Body of pancreas (tissue), 4 donors: Measurements from ENCODE around the gene RNU6-9. TPM values are rescaled to one million over a fixed set of nuclear protein-coding genes. Genes with fewer than 3 reads are reported as not detected.

Source experiments
- ATAC-seq: fragments of 150-250 bp; one replicate; pipeline ENCODE4 v1.9.1; 2016
- DNase-seq, 4 donors: peaks; one replicate each; pipeline ENCODE4 v3.0.0-alpha.2; 2019
- H3K27ac ChIP-seq, 4 donors: fragments of 200-600 bp; sonication (generic); 1 replicate in 3 of 4; 2 replicates in 1 of 4; pipeline versions ENCODE4 v1.5.1 to v1.6.1; 2016 to 2019; ENCODE audit warnings: mild to moderate bottlenecking in 1 of 4, mixed read lengths in 1 of 4, moderate library complexity in 1 of 4
- H3K27me3 ChIP-seq, 2 donors: fragments of 200-600 bp; sonication (generic); one replicate each; pipeline ENCODE4 v1.6.0; 2016; ENCODE audit warnings: mild to moderate bottlenecking in 1 of 2
- H3K36me3 ChIP-seq, 2 donors: fragments of 200-600 bp; sonication (generic); replicated peaks in 1 of 2; 2 replicates each; pipeline ENCODE4 v1.5.1; 2016; ENCODE audit warnings: low read depth in 2 of 2; ENCODE audit not compliant: insufficient read depth in 1 of 2
- H3K4me1 ChIP-seq: fragments of 200-600 bp; sonication (generic); one replicate; pipeline ENCODE4 v1.6.0; 2016
- H3K4me3 ChIP-seq, 2 donors: fragments of 200-600 bp; sonication (generic); 1 replicate in 1 of 2; 2 replicates in 1 of 2; pipeline ENCODE4 v1.5.1; 2016 to 2019
- H3K9me3 ChIP-seq, 3 donors: fragments of 200-600 bp; sonication (generic); 1 replicate in 2 of 3; 2 replicates in 1 of 3; pipeline ENCODE4 v1.5.1; 2016
- CTCF ChIP-seq, 7 experiments: fragments of 450-650 bp in 4 of 7; fragments of 200-600 bp in 3 of 7; sonication (generic) in 3 of 7; IDR thresholded peaks; one replicate each; pipeline ENCODE4 v1.5.1; 2016 to 2019; ENCODE audit warnings: antibody characterized with exemption in 7 of 7
- POLR2A ChIP-seq, 3 donors: fragments of 450-650 bp; IDR thresholded peaks; one replicate each; pipeline ENCODE4 v1.6.1; 2016; ENCODE audit warnings: antibody characterized with exemption in 3 of 3, mild to moderate bottlenecking in 2 of 3
- WGBS, 2 donors: methylation state at CpG; one replicate each; pipeline ENCODE4 v1.1.5; 2017; 5-methylcytosine and 5-hydroxymethylcytosine counted together
- intact Hi-C: fragments of 100-400 bp; cut with DNase I; formaldehyde crosslinking; loops from one replicate; pipeline ENCODE4 v1.15.1; 2023
- total RNA-seq, 2 donors: library from RNA; depleted of rRNA; stranded (reverse); fragments of >200 nt; gene quantifications; one replicate each; pipeline ENCODE4 v1.1.0, GENCODE V29; 2016

RNU6-9 gene
- total RNA-seq, 2 donors from 2014 or later: not detected

DNA sequence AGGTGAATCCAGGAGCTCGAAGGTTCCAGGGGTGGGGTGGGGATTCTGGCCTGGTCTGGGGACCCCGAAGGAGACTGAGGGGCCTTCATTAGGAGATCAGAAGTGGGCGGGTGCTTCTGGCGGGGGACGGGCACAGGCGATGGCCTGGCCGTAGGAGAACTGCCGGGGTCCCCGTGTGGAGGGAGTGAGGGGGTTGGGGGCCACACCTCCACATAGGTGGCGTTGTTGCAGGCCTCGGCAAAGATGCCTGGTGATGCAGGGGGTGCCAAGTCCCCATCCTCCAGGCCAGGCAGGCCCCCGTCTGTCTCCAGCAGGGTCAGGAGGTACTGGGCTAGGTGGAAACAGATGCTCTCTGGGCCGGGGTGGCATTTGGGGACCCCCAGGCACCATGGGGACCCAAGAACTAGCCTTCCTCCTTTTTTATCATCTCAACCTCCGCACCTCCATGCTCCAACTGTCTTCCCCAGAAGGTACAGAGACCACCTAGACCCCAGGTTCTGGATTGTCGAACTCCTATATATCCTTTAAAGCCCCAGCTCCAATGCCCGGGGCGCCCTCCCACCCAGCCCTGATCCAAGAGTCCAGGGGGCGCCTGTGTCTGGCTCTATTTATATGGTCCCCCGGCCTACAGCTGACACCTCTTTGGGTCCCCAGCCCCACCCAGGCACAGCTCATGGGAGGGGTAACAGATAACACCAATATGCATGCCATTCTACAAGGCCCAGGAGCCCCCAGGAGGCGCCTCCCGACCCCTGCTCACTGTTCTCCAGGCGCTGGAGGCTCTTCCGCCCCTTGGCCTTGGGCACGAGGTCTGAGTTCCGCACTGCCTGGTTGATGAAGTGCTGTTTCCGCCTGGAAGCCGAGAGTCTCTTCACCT, 8.2 kb downstream of the RNU6-9 start:
- ATAC-seq (no peak), DNase-seq (no peak)
- Histone ChIP-seq H3K4me1 (peaks cover 12% of the 10 kb centered on the region), H3K36me3 (peaks cover 0 to 4% of the 10 kb centered on the region in 2 donors), H3K4me3 (no peak overlapping the region), H3K27me3 (no peaks in the 10 kb centered on the region), H3K27ac (no peak overlapping the region), H3K9me3 (no peaks in the 10 kb centered on the region)
- TF ChIP-seq POLR2A (IDR thresholded peaks at IDR 0.05): no peak
- no peak for TF ChIP-seq CTCF (IDR thresholded peaks at IDR 0.05)
- 91 to 94% methylated on average over 15 to 23 of the region's 27 CpGs for WGBS, 2 donors
- intact Hi-C loops: no loop called here

- Histone ChIP-seq H3K27ac (no peak overlapping the region), H3K4me1 (peaks cover 12% of the 10 kb centered on the region), H3K9me3 (no peaks in the 10 kb centered on the region), H3K27me3 (no peaks in the 10 kb centered on the region), H3K36me3 (peaks cover 0 to 4% of the 10 kb centered on the region in 2 donors), H3K4me3 (no peak overlapping the region)
- no peak for DNase-seq
- no peak for ATAC-seq
- intact Hi-C loops: no loop called here
- 75 to 92% methylated on average over 3 to 4 of the region's 7 CpGs for WGBS, 2 donors
- TF ChIP-seq CTCF (IDR thresholded peaks at IDR 0.05): no peak
- no peak for TF ChIP-seq POLR2A (IDR thresholded peaks at IDR 0.05)
These were observed 8.7 kb downstream of the RNU6-9 start for GRCh38 chr19:902093-902370.

- Histone ChIP-seq H3K27ac (peak overlapping the region; percentile 50 to 78 (median 73)), H3K36me3 (peaks cover 0 to 4% of the 10 kb centered on the region in 2 donors), H3K27me3 (no peaks in the 10 kb centered on the region), H3K4me1 (peaks cover 12% of the 10 kb centered on the region), H3K4me3 (no peak overlapping the region), H3K9me3 (no peaks in the 10 kb centered on the region)
- DNase-seq (no peak), ATAC-seq (peak; percentile 1)
- intact Hi-C loops: no loop called here
- TF ChIP-seq POLR2A (IDR thresholded peaks at IDR 0.05) (no peak), CTCF (IDR thresholded peaks at IDR 0.05) (no peak)
- 60 to 71% methylated on average over 14 of the region's 14 CpGs for WGBS, 2 donors
These were observed 9.4 kb downstream of the RNU6-9 start for GRCh38 chr19:902446-903226.

DNA sequence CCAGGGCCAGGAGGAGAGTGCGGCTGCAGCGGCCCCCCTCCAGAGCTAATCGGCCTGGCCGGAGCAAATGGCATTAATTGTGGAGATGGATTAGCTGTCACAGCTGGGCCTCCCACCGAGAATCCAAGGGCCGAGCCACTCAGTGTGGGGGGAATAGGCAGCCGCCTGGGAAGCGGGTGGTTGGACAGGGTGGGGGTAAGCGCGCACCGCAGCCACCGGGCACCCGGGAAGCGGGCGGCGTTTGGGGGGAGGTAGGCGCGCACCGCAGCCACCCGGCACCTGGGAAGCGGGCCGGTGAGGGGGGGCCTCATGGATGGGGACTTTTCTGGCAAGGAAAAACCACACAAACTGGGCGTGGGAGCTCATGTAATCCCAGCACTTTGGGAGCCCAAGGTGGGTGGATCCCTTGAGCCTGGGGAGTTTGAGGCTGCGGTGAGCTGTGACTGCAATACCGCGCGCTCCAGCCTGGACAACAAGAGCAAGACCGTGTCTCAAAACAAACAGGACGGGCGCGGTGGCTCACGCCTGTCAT, 10.0 kb downstream of the RNU6-9 start:
- peak in 3 of 4 donors; percentile 62 to 73 (median 70) for DNase-seq
- intact Hi-C loops: no loop called here
- H3K4me1 ChIP-seq: peaks cover 12% of the 10 kb centered on the region
- H3K4me3 ChIP-seq: no peak overlapping the region
- TF ChIP-seq POLR2A (IDR thresholded peaks at IDR 0.05) (peak in 2 of 3 donors; percentile 27 to 30), CTCF (IDR thresholded peaks at IDR 0.05) (peak in 3 of 7 experiments; percentile 3 to 16 (median 6))
- peaks cover 0 to 4% of the 10 kb centered on the region in 2 donors for H3K36me3 ChIP-seq
- peak; percentile 80 for ATAC-seq
- H3K27ac ChIP-seq: peak overlapping the region; percentile 50 to 78 (median 73)
- 62 to 78% methylated on average over 25 to 32 of the region's 32 CpGs for WGBS, 2 donors
- no peaks in the 10 kb centered on the region for H3K27me3 ChIP-seq
- H3K9me3 ChIP-seq: no peaks in the 10 kb centered on the region
